HG03060 (cell line): ENCODE data around the gene ERGIC3.

Experiments used
- ATAC-seq: cut with Tn5 transposase; IDR thresholded peaks from one replicate; pipeline ENCODE4 v1.9.1; 2021; ENCODE audit warnings: low read depth, moderate number of reproducible peaks; ENCODE audit not compliant: unreplicated experiment

The ERGIC3 gene

DNA sequence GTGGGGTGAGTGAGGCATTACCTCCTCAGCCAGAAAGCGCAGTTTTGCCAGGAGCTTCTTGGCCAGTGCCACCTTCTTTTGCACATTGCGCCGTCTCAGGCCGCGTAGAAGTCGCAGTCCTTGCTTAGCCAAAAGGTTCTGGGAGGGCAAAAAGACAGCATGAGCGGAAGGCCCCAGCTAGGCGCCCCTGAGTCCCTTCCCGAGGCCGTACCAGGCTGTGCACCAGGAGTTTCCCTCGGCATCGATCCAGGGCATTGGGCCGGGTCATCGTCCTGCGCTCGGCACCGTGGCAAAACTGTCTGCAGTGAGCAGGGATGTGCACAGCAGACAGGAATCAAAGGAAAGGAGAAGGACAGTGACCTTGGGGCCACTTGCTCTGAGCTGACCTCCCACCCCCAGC, 53.6 kb downstream of the ERGIC3 start:
- no peak for ATAC-seq

DNA sequence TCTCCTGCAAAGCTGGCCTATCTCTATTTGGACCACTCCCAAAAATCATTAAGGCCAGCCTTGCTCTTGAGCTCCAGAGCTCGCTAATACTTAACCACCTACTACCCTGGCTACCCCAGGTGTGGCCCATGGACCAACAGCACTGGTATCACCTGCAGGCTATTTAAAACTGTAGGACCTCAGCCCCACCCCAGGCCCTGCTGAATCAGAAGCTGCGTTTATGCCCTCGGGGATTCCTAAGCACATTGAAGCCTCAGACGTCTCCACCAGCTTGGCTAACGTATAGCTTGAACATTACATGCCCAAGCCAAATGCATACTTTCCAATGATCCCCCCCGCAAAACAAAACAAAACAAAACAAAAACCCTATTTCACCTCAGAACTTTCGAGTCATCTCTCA, 54.0 kb downstream of the ERGIC3 start:
- no peak for ATAC-seq

DNA sequence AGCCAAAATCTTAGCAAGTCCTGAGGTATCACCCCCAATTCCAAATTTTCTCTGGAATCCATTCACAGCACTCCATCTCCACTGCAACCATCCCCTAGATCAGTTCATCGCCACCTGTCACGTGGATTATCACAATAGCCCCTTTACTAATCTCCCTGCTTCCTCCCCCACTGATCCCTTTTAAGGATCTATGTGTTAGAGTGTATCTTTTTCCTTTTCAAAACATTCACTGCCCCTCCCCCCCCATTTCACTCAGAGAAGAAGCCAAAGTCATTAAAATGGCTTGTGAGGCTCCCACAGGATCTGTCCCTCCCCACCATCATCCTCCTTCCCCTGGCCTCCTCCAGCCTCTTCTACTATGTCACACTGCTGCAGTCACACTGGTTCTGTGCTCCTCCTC, 55.3 kb downstream of the ERGIC3 start:
- ATAC-seq: no peak

DNA sequence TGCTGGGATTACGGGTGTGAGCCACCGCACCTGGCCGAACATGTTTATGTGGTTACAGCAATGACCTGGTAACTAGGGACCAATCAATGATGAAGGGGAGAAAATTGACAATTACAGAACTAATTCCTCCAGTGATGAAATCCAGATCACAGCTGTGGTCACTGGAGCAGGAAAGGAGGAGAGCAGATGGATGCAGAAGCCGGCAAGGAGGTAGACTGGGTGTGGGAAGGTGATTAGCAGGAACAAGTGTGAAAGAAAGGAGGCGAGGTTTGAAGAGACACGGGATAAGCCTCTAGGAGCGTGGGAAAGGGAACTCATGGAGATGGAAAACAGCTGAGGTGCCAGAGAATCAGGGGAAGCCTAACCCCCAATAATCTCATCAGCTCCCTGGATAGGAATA, 56.6 kb downstream of the ERGIC3 start:
- ATAC-seq: no peak

DNA sequence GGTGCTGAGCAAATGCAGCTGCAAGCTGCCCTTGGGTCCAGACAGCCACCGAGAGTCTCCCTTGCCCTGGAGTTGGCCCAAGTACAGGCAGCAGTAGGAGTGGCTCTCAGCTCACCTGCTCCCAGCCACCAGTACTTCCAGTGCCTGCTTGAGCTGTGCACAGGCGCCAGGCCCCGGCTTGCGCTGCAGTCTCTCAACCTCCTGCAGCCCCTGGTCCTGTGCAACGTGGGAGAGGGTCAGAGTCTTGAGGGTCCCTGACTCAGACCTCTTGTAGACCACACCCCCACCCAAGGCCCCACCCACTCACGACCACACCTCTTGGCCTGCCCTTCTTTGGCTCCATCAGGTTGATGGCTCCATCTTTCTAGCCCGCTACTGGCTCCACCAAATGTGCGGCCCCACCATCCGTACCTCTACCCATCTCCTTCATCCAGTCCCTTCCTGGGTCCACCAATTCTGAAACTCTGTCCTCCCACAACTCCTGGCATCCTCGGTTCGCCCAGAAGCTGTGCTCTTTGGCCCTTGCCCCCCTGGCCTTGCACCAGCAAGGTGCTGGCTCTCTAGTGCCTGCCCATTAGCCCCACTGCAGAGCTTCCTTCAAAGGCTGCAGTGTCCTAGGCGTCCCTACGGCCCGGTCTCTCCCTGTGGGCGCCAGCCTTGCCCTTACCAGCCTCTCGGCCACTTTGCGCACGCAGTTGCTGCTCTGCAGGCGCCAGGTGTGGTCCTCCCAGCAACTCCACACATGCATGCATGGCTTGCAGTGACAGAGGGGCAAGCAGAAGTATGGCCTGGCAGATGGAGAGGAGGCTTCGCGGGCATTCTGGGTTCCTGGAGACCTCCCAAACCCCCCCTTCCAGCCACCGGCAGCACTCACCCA, 57.3 kb downstream of the ERGIC3 start:
- ATAC-seq: no peak

DNA sequence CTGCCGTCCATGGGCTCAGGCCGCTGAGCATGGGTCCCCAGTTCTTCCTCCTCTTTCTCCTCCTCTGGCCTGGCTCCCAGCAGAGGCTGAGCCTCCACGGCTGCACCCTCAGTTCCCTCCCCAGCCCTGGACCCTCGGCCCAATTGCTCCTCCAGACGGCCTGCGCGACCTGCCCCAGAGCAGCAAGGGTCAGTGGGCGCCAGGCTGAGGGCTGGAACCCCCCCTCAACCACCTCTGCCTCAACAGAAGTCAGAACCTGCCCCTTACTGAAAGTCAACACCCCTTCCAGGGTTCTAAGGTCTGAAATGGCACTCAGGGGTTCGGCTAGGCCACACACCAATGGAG, 57.9 kb downstream of the ERGIC3 start:
- no peak for ATAC-seq

DNA sequence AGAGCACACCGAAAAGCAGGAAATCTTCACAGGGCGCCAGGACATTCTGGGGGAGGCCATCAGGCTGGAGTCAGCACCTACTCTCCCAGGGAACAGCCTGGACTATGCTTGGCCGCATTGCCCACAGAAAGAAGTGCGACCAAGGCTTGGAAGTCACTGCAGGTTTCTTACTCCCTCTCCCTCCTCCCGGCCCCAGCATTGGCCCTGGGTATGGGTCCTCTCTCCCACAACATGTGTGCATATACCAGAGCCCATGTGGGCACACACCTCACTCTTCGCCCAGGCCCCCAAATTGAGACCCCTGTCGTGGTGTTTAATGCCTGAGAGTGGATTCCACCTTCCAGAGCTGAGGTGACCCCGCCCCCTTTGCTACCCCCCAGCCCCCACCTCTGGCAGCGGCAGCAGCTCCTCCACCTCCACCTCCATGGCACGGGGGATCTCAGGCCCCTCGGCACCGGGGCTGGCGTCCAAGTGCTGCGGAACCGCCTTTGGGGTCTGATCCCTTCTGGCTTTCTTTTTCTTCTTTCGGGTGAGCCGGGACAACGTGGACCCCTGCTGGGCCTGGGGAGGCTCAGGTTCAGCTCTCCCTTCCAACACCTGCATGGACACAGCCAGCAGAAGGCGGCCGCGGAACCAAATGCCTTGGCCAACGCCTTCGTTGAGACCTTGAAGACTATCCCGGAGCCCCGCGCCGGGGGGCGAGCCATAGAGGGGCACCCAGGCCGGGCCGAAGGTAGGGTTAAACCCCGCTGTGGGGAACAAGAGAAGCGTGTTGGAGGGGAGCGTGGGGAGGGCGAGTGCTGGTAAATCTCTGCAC, 58.5 kb downstream of the ERGIC3 start:
- no peak for ATAC-seq

DNA sequence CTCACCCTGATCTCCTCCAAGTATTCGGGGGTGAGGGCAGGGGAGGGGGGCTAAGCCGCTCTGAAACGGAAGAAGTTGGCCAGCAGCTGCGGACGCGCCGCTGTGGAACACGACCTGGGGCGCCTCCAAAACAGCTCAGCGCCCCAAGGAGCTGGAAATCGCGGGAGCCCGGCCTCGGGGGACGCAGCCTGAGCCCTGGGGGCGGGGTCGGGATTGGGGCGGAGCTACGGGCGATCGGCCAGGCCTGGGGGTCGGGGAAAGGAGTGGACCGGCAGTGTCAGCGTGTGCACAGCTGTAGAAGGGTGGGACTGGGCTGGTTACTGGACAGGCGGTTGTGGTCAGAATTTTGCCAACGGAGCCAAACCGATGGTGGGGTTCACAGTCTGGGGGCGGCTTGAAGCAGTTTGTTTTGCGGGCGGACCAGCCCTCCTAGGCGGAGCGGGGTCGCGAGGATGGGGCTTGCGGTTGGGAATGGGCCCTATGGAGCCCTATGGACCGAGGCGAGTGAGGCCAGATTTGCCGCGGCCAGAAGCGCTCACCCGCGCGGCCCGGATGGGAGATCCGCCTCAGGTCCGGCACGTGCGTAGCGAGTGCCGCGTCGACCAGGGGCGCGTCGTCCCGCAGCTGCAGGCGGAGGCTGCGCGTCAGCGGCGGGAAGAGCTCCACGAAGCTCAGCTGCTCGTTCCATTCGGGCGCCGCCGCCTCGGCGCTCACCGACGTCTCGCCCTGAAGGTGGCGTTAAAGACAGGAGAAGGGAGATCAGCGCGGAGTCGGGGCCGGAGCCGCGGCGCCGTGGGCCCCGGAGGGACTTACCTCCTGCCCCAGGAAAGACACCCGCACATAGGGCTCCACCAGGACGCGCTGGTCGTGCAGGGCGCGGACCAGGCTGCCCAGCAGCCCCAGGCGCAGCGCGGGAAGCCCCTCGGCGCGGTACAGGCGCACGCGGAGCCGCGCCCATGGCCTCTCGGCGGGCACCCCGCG, 59.4 kb downstream of the ERGIC3 start:
- ATAC-seq: no peak

DNA sequence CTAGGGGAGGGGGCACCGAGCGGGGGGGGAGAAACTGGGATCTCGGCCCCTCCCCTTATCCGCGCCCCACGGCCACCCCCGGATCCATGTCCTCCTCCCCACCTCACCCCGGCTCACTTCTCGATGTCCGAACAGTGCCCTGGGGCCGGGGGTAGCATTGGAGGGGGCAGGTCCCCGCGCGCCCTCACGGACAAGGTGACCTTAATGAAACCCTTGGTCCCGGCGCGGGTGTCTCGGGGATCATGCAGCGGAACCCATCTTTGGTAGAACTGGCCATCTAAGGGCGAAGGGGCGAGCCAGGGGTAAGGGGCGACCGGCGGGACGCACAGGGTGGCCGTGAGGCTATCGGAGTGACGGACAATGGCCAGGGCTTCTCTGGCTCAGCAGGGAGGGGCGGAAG, 60.1 kb downstream of the ERGIC3 start:
- ATAC-seq: no peak

DNA sequence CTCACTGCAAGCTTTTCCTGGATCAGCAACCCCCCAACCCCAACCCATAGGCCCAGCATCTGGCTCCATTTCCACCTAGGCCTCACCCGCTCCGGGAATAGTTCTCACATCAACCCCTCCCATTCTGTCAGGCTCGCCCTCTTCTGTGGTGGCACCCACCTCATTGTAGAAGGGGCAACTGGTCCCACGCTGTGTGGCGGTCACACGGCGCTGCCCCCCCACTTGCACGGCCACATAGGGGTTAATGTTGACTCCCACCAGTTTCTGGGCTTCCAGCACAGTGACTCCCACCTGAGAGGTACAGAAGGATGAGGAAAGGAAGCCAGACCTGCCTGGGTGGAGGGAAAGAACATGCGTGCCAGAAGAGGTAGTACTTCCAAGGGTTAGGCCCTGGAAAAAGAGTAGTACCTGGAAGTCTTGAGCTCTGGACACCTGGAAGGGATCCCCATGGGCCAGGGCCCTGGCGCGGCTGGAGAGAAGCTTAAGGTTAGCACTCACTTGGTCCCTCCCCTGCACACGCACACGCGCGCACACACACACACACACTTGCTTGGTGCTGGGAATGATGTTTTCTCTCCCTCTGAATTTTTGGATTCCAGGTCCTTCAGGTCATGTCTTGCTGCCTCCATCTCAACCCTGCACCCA, 61.1 kb downstream of the ERGIC3 start:
- ATAC-seq: no peak

DNA sequence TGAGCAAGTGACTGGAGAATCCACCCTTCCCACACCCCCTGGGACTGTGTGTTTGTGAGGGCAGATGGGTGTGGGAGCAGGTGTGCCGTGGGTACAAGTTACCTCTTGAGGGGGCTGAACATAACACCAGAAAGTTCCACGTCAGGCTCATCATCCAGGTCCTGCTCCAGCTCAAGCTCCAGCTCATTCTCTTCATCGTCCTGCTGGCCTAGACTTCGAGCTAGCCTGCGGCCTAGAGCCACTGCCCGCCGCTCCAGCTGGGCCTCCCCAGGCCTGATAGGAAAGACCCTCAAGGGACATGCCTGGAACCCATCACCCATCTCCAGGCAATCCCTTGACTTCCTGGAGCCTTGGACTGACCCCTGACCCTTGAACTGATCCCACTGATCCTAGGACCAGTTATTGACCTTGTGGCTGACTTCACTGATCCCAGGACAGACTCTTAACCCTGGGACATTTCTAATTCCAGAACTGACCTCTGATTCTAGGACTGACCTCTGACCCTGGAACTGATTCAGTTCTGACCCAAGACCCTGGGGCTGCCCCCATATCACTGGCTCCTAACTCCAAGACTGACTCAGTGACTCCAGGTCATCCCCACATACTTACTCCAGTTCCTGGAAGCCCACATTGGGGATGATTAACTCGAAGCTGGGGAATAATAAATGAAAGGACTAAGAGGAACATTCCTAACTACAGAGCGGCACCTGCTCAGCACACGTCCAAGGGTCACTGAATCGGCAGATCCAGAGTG, 62.0 kb downstream of the ERGIC3 start:
- no peak for ATAC-seq

DNA sequence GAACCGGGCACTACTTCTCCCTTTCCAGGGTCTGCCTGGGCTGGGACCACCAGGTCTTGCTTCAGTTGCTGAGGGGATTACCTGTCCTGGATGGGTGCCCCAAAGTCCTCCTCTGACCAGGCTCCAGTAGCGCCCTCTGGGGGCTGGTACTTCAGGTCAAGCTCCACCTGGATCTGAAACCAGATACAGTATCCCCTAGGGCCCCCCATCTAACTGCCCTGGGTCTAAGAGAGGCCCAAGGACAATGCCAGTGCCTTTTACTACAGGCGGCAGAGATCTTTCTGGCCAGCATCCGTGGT, 62.5 kb downstream of the ERGIC3 start:
- no peak for ATAC-seq

DNA sequence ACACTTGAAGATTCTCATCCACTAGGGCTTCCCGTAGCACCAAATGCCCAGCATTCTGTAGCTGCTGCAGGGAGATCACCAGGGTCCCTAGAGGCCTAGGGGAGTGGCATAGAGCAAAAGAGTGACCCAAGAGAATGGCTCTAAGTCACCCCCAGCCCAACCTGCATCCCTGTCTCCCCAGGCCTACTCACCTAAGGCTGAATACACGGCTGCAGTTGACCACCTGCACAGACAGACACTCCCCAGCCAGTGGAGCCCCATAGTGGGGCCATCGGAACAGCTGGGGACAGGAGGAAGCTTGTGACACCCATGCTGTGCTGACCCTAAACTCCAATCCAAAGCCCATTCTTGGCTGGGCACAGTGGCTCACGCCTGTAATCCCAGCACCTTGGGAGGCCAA, 64.2 kb downstream of the ERGIC3 start:
- no peak for ATAC-seq
